GM12874 (cell line): ENCODE results near the gene TSHZ3.

Experiments used
- TF ChIP-seq, protein P1 (sequence below): IDR thresholded peaks from 2 replicates; pipeline ENCODE4 v1.5.1; 2011; ENCODE audit warnings: low read depth, mild to moderate bottlenecking, control low read depth, low read length, moderate library complexity; ENCODE audit not compliant: insufficient read depth

Gene TSHZ3

DNA sequence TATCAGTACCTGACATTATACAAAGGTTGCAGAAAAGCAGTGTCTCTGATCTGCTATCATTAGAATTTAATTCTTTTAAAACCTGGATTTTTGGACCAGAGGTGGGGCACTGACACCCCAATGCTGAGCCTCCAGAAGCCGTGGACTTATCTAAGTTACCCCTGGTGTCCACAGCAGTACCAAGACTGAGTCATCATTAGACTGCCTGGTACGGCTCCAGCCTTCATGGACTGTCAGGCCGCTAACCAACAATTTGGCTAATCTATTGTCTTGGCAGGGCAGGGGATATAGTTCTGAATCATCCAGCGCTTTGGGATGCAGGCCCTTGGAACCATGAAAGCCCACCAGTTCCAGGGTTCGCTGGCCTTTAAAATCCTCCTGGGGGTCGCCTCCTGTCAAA lies 78.3 kb downstream of the TSHZ3 start:
- TF ChIP-seq, protein P1, sequence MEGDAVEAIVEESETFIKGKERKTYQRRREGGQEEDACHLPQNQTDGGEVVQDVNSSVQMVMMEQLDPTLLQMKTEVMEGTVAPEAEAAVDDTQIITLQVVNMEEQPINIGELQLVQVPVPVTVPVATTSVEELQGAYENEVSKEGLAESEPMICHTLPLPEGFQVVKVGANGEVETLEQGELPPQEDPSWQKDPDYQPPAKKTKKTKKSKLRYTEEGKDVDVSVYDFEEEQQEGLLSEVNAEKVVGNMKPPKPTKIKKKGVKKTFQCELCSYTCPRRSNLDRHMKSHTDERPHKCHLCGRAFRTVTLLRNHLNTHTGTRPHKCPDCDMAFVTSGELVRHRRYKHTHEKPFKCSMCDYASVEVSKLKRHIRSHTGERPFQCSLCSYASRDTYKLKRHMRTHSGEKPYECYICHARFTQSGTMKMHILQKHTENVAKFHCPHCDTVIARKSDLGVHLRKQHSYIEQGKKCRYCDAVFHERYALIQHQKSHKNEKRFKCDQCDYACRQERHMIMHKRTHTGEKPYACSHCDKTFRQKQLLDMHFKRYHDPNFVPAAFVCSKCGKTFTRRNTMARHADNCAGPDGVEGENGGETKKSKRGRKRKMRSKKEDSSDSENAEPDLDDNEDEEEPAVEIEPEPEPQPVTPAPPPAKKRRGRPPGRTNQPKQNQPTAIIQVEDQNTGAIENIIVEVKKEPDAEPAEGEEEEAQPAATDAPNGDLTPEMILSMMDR: no peak

GRCh38 chr19:31269425-31270127 lies 79.7 kb downstream of the TSHZ3 start:
- TF ChIP-seq, protein P1: no peak

- TF ChIP-seq, protein P1: no peak
These were observed 80.4 kb downstream of the TSHZ3 start for GRCh38 chr19:31268751-31269383.

GRCh38 chr19:31266731-31267130 lies 82.5 kb downstream of the TSHZ3 start:
- TF ChIP-seq, protein P1: no peak

DNA sequence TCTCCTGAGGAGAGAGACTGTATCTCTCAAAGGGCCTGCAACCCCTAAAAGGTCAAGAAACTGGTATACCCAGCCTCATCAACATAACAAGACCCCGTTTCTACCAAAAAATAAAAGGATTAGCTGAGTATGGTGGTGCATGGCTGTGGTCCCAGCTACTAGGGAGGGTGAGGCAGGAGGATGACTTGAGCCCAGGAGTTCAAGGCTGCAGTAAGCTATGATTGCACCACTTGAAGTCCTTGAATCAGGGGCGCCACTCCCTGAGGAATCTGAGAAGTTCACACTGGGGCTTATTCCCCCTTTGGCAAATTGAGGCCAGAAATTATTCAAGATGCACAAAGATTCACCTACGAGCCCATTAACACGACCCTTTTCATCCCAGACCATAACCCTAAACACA lies 83.0 kb downstream of the TSHZ3 start:
- TF ChIP-seq, protein P1: no peak

DNA sequence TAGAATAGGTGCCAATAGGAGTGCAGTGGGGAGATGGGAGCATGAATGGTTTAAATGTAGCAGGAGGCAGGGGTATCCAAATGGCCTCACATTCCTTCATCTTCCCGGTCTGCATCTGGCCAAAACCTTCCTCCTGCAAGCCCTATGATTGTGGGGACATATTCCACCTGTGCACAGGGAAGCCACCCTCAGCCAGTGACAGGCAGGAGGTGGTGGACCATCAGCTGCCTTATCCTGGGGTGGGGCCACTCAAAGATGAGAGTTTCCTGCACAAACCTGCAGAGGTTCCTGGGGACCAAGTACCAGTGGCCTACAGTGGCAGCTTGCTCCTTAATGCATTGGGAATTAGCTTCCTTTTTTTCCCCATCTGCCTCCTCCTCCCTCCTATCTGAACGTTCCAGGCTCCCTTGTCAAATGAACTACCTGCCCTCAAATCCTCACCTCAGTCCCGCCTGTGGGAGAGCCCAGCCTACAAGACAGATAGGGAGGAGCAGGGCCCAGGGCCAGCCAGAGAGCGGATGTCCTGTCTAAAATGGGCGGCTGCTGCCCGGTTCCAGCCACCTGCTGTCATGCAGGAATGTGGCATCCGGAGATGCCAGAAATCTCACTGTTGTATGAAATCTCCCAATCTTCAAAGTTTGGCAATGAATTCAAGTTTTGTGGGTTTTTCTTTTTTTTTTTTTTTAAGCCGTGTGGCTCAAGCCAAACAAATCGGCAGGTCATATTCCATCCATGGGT lies 85.0 kb downstream of the TSHZ3 start:
- TF ChIP-seq, protein P1: no peak

GRCh38 chr19:31263328-31263727 lies 85.9 kb downstream of the TSHZ3 start:
- TF ChIP-seq, protein P1: no peak
